ENCODE results near the gene CNDP1.
"Not testable (repeated sequence)": the region's sequence is repeated elsewhere in the genome, so short reads cannot be mapped to it uniquely, and the experiment has no call there.

Gene CNDP1

DNA sequence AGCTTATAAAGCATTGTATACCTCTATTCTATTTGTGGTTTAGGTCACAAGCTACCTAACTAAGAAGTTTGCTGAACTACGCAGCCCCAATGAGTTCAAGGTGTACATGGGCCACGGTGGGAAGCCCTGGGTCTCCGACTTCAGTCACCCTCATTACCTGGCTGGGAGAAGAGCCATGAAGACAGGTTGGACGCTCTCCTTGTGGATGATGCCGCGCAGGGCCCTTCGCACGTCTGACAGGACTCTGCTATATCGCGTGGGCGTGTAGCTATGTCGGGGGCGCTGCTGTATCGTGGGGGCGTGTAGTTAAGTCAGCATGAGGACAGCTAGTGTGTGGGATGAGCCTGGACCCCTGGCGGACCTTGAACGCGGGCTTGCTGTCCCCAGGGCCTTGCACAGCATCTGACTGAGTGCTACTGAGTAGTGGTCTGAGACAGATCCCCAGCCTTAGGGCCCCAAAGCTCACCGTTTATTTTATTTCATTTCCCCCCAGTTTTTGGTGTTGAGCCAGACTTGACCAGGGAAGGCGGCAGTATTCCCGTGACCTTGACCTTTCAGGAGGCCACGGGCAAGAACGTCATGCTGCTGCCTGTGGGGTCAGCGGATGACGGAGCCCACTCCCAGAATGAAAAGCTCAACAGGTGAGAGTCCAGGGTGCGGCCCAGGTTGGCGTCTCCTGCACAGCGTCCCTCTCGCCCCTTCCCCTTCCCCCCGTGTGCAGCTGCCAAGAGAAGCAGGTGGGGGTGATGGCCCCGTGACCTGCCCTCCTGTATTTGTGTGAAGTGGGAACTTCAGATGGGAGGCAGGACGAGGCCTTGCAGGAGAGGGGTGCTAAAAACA is 15.6 kb upstream of the CNDP1 start:
- TF ChIP-seq CTCF (IDR thresholded peaks at IDR 0.05), result no peak
- TF ChIP-seq ZFX (IDR thresholded peaks at IDR 0.05; ENCODE audit: borderline replicate concordance), result no peak
- no peak overlapping the region for H3K27ac ChIP-seq

DNA sequence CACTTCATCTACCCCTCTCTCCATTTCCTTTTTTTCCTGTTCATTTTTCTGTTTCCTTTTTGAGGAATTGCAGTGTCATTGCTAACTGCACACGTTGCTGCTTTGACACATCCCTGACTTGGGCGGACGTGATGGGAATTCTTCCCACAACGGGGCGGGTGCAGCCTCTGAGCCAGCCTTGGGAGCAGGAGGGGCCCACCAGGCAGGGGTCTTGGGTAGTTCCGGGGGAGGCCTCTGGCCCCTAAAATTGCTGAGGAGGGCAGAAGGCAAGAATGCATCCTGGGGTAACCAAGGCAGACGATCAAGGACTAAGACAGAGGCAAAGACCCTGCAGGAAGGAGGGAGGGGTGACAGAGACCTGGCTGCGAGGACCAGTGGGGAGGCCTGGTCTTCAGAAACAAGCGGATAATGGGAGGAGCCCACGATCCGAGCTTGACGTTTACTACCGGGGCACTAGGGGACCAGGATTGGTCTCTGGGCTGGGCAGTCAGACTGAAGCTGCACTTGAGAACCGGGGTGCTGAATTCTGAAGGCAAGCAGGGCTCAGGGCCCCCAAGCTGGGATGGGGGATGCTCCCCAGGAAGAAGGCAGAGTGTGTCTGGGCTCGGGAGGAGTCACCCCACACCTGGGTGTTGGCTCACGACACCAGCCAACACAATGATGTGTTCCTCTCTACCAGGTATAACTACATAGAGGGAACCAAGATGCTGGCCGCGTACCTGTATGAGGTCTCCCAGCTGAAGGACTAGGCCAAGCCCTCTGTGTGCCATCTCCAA is 14.8 kb upstream of the CNDP1 start:
- TF ChIP-seq ZFX (IDR thresholded peaks at IDR 0.05; ENCODE audit: borderline replicate concordance) (no peak), CTCF (IDR thresholded peaks at IDR 0.05) (no peak)
- no peak overlapping the region for H3K27ac ChIP-seq

- H3K27ac ChIP-seq, result no peak overlapping the region
- TF ChIP-seq CTCF (IDR thresholded peaks at IDR 0.05) (no peak), ZFX (IDR thresholded peaks at IDR 0.05; ENCODE audit: borderline replicate concordance) (no peak)
These were observed 14.0 kb upstream of the CNDP1 start for GRCh38 chr18:74520096-74520833.

- no peak for TF ChIP-seq ZFX (IDR thresholded peaks at IDR 0.05; ENCODE audit: borderline replicate concordance)
- no peak for TF ChIP-seq CTCF (IDR thresholded peaks at IDR 0.05)
- H3K27ac ChIP-seq, result no peak overlapping the region
These were observed 13.1 kb upstream of the CNDP1 start for GRCh38 chr18:74521068-74521725.

- no peak for TF ChIP-seq ZFX (IDR thresholded peaks at IDR 0.05; ENCODE audit: borderline replicate concordance)
- TF ChIP-seq CTCF (IDR thresholded peaks at IDR 0.05), result no peak
- H3K27ac ChIP-seq, result no peak overlapping the region
These were observed 11.4 kb upstream of the CNDP1 start for GRCh38 chr18:74522635-74523548.

- no peak overlapping the region for H3K27ac ChIP-seq
These were observed 10.2 kb upstream of the CNDP1 start for GRCh38 chr18:74524097-74524496.

DNA sequence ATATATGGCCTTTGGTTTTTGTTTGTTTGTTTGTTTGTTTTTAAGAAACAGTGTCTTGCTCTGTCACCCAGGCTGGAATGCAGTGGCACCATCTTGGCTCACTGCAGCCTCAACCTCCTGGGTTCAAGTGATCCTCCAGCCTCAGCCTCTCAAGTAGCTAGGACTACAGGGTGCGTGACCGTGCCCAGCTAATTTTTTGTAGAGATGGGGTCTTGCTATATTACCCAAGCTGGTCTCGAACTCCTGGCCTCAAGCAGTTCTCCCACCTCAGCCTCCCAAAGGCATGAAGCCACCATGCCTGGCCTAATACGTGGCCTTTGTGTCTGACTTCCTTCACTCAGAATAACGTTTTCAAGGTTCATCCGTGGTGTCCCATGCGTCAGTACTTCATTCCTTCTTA is 9.4 kb upstream of the CNDP1 start:
- not testable (repeated sequence) for H3K27ac ChIP-seq

More at GRCh38 chr18:74524097-74524496, 10.2 kb upstream of the CNDP1 start:
- TF ChIP-seq ZFX (IDR thresholded peaks at IDR 0.05; ENCODE audit: borderline replicate concordance), result no peak
- no peak for TF ChIP-seq CTCF (IDR thresholded peaks at IDR 0.05)

Measured in 22Rv1 (cell line).